ENCODE results near the gene VWA3B. TPM values are rescaled to one million over a fixed set of nuclear protein-coding genes. Genes with fewer than 3 reads are reported as not detected.

The VWA3B gene
- total RNA-seq, 2 experiments from 2014 or later, result 0.43 TPM; not detected in 1

GRCh38 chr2:98065808-98066207 lies 21.2 kb upstream of the VWA3B start:
- H3K4me3 Mint-ChIP-seq, result no peak overlapping the region
- no peaks in the 10 kb centered on the region for H3K4me1 Mint-ChIP-seq (ENCODE audit: low read depth)
- no peak for DNase-seq
- H3K9me3 Mint-ChIP-seq, result no peaks in the 10 kb centered on the region
- CTCF ChIA-PET, result interaction anchor here (0.8 kb wide), 1 partner anchor 54 kb away, joined by 3 read pairs; no protein-coding TSS in a partner anchor
- H3K36me3 Mint-ChIP-seq (ENCODE audit: low read depth), result no peaks in the 10 kb centered on the region
- H3K27ac Mint-ChIP-seq, result no peak overlapping the region
- H3K27me3 Mint-ChIP-seq (ENCODE audit: low read depth), result peaks cover 8% of the 10 kb centered on the region
- intact Hi-C loops (cut with micrococcal nuclease), result no loop called here

GRCh38 chr2:98067160-98067559 lies 19.8 kb upstream of the VWA3B start:
- H3K4me1 Mint-ChIP-seq (ENCODE audit: low read depth), result no peaks in the 10 kb centered on the region
- H3K9me3 Mint-ChIP-seq, result no peaks in the 10 kb centered on the region
- peaks cover 8% of the 10 kb centered on the region for H3K27me3 Mint-ChIP-seq (ENCODE audit: low read depth)
- intact Hi-C loops (cut with micrococcal nuclease), result no loop called here
- H3K27ac Mint-ChIP-seq, result no peak overlapping the region
- H3K4me3 Mint-ChIP-seq, result no peak overlapping the region
- CTCF ChIA-PET, result no interaction called here
- no peaks in the 10 kb centered on the region for H3K36me3 Mint-ChIP-seq (ENCODE audit: low read depth)
- no peak for DNase-seq

- Mint-ChIP-seq H3K36me3 (ENCODE audit: low read depth) (no peaks in the 10 kb centered on the region), H3K4me1 (ENCODE audit: low read depth) (no peaks in the 10 kb centered on the region), H3K27ac (no peak overlapping the region), H3K27me3 (ENCODE audit: low read depth) (peaks cover 3% of the 10 kb centered on the region), H3K9me3 (no peaks in the 10 kb centered on the region), H3K4me3 (no peak overlapping the region)
- DNase-seq, result no peak
- intact Hi-C loops (cut with micrococcal nuclease), result no loop called here
- CTCF ChIA-PET, result no interaction called here
Measured at GRCh38 chr2:98070081-98070480, 16.9 kb upstream of the VWA3B start.

GRCh38 chr2:98072442-98072841 lies 14.5 kb upstream of the VWA3B start:
- intact Hi-C loops (cut with micrococcal nuclease), result no loop called here
- Mint-ChIP-seq H3K4me1 (ENCODE audit: low read depth) (no peaks in the 10 kb centered on the region), H3K27me3 (ENCODE audit: low read depth) (no peaks in the 10 kb centered on the region), H3K27ac (no peak overlapping the region), H3K9me3 (no peaks in the 10 kb centered on the region), H3K36me3 (ENCODE audit: low read depth) (no peaks in the 10 kb centered on the region), H3K4me3 (no peak overlapping the region)
- CTCF ChIA-PET, result interaction anchor here (1.1 kb wide), 1 partner anchor 266 kb away, joined by 3 read pairs; no protein-coding TSS in a partner anchor
- no peak for DNase-seq

GRCh38 chr2:98078701-98079100 lies 8.3 kb upstream of the VWA3B start:
- peaks cover 6% of the 10 kb centered on the region for H3K4me1 Mint-ChIP-seq (ENCODE audit: low read depth)
- CTCF ChIA-PET, result no interaction called here
- no peak overlapping the region for H3K4me3 Mint-ChIP-seq
- H3K36me3 Mint-ChIP-seq (ENCODE audit: low read depth), result no peaks in the 10 kb centered on the region
- H3K27me3 Mint-ChIP-seq (ENCODE audit: low read depth), result peaks cover 3% of the 10 kb centered on the region
- H3K9me3 Mint-ChIP-seq, result peaks cover 6% of the 10 kb centered on the region
- H3K27ac Mint-ChIP-seq, result no peak overlapping the region
- intact Hi-C loops (cut with micrococcal nuclease), result no loop called here
- DNase-seq, result no peak

- Mint-ChIP-seq H3K4me3 (no peak overlapping the region), H3K4me1 (ENCODE audit: low read depth) (peaks cover 34% of the 10 kb centered on the region), H3K27ac (no peak overlapping the region), H3K36me3 (ENCODE audit: low read depth) (peaks cover 1% of the 10 kb centered on the region), H3K9me3 (no peaks in the 10 kb centered on the region), H3K27me3 (ENCODE audit: low read depth) (peaks cover 36% of the 10 kb centered on the region)
- CTCF ChIA-PET, result no interaction called here
- no peak for DNase-seq
- intact Hi-C loops (cut with micrococcal nuclease), result no loop called here
Measured at GRCh38 chr2:98084151-98084868, 2.7 kb upstream of the VWA3B start.

GRCh38 chr2:98084869-98085238 lies 2.1 kb upstream of the VWA3B start:
- no peak overlapping the region for H3K27ac Mint-ChIP-seq
- CTCF ChIA-PET, result no interaction called here

GRCh38 chr2:98085649-98086048 lies 1.3 kb upstream of the VWA3B start:
- peaks cover 36% of the 10 kb centered on the region for H3K27me3 Mint-ChIP-seq (ENCODE audit: low read depth)
- intact Hi-C loops (cut with micrococcal nuclease), result loop anchor here (2.0 to 5.0 kb wide), 2 partner anchors 49 to 88 kb away; partner anchors contain the start of gene TMEM131

More at GRCh38 chr2:98084869-98085238, 2.1 kb upstream of the VWA3B start:
- peaks cover 36% of the 10 kb centered on the region for H3K27me3 Mint-ChIP-seq (ENCODE audit: low read depth)
- no peak overlapping the region for H3K4me3 Mint-ChIP-seq
- intact Hi-C loops (cut with micrococcal nuclease), result loop anchor here (5.0 kb wide), 1 partner anchor 88 kb away; the partner anchor contains the start of gene TMEM131
- no peak for DNase-seq
- peaks cover 34% of the 10 kb centered on the region for H3K4me1 Mint-ChIP-seq (ENCODE audit: low read depth)
- H3K36me3 Mint-ChIP-seq (ENCODE audit: low read depth), result peaks cover 1% of the 10 kb centered on the region
- H3K9me3 Mint-ChIP-seq, result no peaks in the 10 kb centered on the region

GRCh38 chr2:98087447-98088020 lies 567 bp downstream of the VWA3B start:
- intact Hi-C loops (cut with micrococcal nuclease), result loop anchor here (2.0 to 5.0 kb wide), 2 partner anchors 47 to 90 kb away; partner anchors contain the start of gene TMEM131
- Mint-ChIP-seq H3K9me3 (no peaks in the 10 kb centered on the region), H3K27ac (peak overlapping the region; percentile 28), H3K4me3 (peak overlapping the region; percentile 59), H3K36me3 (ENCODE audit: low read depth) (peaks cover 1% of the 10 kb centered on the region), H3K27me3 (ENCODE audit: low read depth) (peaks cover 36% of the 10 kb centered on the region), H3K4me1 (ENCODE audit: low read depth) (peaks cover 28% of the 10 kb centered on the region)
- no peak for DNase-seq
- CTCF ChIA-PET, result no interaction called here

More at GRCh38 chr2:98085649-98086048, 1.3 kb upstream of the VWA3B start:
- H3K4me1 Mint-ChIP-seq (ENCODE audit: low read depth), result peaks cover 34% of the 10 kb centered on the region
- CTCF ChIA-PET, result interaction anchor here (0.6 kb wide), 1 partner anchor 62 kb away, joined by 3 read pairs; no protein-coding TSS in a partner anchor
- H3K36me3 Mint-ChIP-seq (ENCODE audit: low read depth), result peaks cover 1% of the 10 kb centered on the region
- H3K4me3 Mint-ChIP-seq, result no peak overlapping the region
- DNase-seq, result no peak
- no peak overlapping the region for H3K27ac Mint-ChIP-seq
- no peaks in the 10 kb centered on the region for H3K9me3 Mint-ChIP-seq

GRCh38 chr2:98088261-98088660 lies 1.3 kb downstream of the VWA3B start:
- H3K27ac Mint-ChIP-seq, result no peak overlapping the region
- peaks cover 28% of the 10 kb centered on the region for H3K4me1 Mint-ChIP-seq (ENCODE audit: low read depth)
- H3K36me3 Mint-ChIP-seq (ENCODE audit: low read depth), result peaks cover 1% of the 10 kb centered on the region
- intact Hi-C loops (cut with micrococcal nuclease), result loop anchor here (5.0 kb wide), 1 partner anchor 91 kb away; the partner anchor contains the start of gene TMEM131
- CTCF ChIA-PET, result no interaction called here
- no peaks in the 10 kb centered on the region for H3K9me3 Mint-ChIP-seq
- peaks cover 36% of the 10 kb centered on the region for H3K27me3 Mint-ChIP-seq (ENCODE audit: low read depth)
- H3K4me3 Mint-ChIP-seq, result no peak overlapping the region
- DNase-seq, result no peak

GRCh38 chr2:98089941-98090340 lies 3.0 kb downstream of the VWA3B start:
- H3K4me1 Mint-ChIP-seq (ENCODE audit: low read depth), result peaks cover 22% of the 10 kb centered on the region
- no peak overlapping the region for H3K27ac Mint-ChIP-seq
- peaks cover 1% of the 10 kb centered on the region for H3K36me3 Mint-ChIP-seq (ENCODE audit: low read depth)
- CTCF ChIA-PET, result no interaction called here
- no peak for DNase-seq
- peaks cover 29% of the 10 kb centered on the region for H3K27me3 Mint-ChIP-seq (ENCODE audit: low read depth)
- intact Hi-C loops (cut with micrococcal nuclease), result loop anchor here (5.0 kb wide), 1 partner anchor 93 kb away; the partner anchor contains the start of gene TMEM131
- H3K4me3 Mint-ChIP-seq, result no peak overlapping the region
- no peaks in the 10 kb centered on the region for H3K9me3 Mint-ChIP-seq

GRCh38 chr2:98090951-98091350 lies 4.0 kb downstream of the VWA3B start:
- Mint-ChIP-seq H3K27me3 (ENCODE audit: low read depth) (peaks cover 22% of the 10 kb centered on the region), H3K4me1 (ENCODE audit: low read depth) (peaks cover 18% of the 10 kb centered on the region), H3K36me3 (ENCODE audit: low read depth) (peaks cover 1% of the 10 kb centered on the region), H3K27ac (no peak overlapping the region), H3K9me3 (peaks cover 3% of the 10 kb centered on the region), H3K4me3 (no peak overlapping the region)
- CTCF ChIA-PET, result interaction anchor here (0.7 kb wide), 1 partner anchor 81 kb away, joined by 3 read pairs; no protein-coding TSS in a partner anchor
- DNase-seq, result no peak
- intact Hi-C loops (cut with micrococcal nuclease), result no loop called here

Data from activated naive CD4-positive, alpha-beta T cell treated with anti-CD3 and anti-CD28 coated beads for 36 hours (primary cell).